Activated CD4-positive, alpha-beta T cell treated with anti-CD3 and anti-CD28 coated beads, Interleukin-2, amount 50 U/mL, for 4 hours (primary cell): ENCODE results near the gene RNF144A.
A peak's percentile ranks its signal among the peaks of the same experiment; 100 is the strongest.

ENCODE experiments used
- DNase-seq, 2 experiments: peaks; one replicate each; pipeline ENCODE4 v3.0.0-alpha.2; 2020

RNF144A gene

GRCh38 chr2:6909431-6910385 lies 7.5 kb upstream of the RNF144A start:
- no peak for DNase-seq

- DNase-seq, result no peak
Observed at GRCh38 chr2:6911721-6912120, 5.5 kb upstream of the RNF144A start.

GRCh38 chr2:6913415-6914157 lies 3.6 kb upstream of the RNF144A start:
- peak; percentile 57 to 63 for DNase-seq

DNA sequence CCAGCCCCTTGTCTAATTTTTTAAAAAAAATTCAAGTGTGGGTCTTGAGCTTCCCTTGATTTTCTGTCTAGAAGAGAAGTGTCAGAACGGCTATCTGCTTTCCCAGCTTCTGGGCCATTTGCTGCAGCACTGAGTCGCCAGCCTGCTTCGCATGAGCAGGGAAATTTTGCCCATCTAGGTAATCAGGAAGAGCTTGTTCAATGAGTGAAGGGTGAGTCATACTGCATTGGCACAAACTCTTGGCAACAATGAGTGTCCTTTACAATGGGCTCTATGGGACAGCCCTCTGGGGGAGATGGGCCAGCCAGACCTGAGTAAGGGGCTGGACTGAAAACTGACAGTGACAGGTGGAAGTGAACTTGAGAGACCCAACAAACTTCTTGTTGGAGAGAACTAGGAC lies 2.4 kb upstream of the RNF144A start:
- peak in 1 of 2 experiments; percentile 28 for DNase-seq

GRCh38 chr2:6915399-6915798 lies 1.8 kb upstream of the RNF144A start:
- no peak for DNase-seq

DNA sequence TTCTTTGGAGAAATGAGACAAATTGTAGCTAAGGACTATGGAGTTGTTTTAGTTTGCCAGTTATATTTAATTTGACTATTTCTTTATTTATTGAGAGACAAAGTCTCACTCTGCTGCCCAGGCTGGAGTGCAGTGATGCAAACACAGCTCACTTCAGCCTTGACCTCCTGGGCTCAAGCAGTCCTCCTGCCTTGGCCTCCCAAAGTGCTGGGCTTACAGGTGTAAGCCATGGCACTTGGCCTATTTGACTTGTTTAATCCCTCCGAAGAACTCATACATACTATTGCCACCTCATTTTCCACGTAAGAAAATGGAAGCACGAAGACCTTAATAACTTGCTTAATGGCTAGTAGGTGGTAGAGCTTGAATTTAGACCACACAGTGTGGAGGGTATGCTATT lies 988 bp upstream of the RNF144A start:
- DNase-seq, result no peak

DNA sequence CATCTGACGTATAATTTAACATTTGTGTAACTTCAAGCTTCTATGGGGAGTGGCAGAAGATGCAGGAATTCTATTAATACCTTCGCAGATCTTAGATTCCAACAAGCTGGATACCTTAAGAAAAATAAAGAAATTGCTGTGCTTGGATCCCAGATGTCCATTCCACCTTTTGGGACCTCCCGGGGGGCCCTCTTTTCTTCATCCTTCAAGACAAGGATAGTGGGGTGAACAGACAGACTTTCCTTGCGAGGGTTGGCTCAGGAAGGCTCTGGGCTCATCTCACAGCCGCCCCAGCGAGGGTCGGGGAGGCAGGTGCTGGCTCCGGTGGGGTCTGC lies 509 bp upstream of the RNF144A start:
- DNase-seq, result no peak

DNA sequence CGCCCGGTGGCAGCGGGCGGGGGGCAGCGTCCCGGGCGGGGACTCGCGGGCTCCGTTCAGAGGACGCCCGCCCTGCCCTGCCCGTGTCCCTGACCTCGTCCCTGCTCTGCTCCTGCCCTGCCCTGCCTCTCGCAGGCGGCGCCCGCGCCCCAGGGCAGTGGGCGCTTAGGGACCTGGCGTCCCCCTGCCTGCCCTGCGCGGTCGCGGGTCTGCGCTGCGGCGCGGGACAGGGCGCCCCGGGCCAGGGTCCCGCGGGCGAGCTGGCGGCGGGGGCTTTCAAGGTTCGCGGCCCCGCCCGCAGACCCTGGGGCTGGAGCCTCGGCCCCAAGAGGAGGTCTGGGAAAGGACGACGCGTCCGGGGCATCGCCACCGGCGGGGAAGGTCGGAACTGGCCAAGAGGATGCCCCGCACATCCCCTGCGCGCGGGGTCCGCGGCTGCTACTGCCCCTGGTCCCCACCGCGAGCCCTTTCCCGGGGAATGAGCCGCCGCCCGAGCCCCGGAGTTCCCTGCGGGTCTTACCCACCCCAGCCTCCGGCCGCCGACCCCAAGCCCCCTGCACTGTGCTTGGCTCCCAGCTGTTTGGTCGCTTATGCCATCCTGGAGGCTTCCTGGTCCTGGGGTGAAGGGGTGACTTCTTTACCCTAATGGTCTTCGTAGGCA lies 679 bp downstream of the RNF144A start:
- no peak for DNase-seq

DNA sequence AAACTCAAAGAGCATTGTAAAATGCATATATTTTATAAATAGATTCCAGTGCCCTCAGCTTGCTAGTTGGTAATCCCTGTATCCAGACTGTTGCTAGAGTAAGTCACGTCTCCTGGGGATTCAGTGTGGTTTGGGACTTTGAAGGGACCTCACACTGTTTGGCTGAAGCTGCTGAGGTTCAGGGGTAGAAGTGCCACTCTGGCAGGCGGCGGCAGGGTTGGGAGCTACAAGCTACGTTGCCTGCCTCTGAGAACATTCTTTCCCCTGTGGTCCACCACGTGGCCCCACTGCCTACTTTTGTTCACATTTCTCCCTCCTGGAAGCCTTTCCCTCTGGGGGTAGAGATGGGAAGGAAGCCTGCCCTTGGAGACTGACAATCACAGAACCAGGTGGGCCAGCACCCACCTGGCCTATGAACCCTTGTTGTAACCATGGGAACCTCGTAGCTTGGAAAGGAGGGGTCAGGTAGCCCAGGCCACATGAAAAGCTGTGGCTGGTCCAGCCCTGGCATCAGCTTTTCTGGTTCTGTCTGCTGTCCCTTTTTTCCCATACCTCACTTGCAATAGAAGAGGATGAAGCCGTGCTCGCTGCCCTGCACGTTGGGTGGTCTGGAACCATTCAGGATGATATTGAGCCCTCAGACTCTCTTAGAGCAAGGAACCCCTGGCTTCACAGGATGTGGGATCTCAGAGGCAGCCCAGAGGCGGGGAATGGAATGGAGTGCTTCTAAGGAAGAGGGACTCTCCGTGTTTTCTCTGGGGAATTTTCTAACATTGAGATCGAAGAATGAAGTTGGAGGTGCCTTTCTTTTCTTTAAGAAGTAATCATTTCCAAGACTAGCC lies 2.9 kb downstream of the RNF144A start:
- no peak for DNase-seq

DNA sequence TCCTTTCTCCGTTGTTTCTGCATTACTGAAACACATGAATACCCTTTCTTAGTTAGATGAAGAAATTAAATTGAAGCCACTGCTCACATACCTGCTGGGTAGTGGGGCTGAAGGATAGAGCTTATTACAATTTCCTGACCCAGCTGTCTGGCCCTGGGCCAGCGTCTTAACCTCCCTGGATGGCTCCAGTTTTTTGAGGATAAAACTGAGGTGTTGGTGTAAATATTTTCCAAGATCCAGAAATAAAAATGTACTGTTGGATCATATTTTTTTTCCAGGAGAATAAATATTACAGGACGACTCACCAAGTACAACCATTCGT lies 3.5 kb downstream of the RNF144A start:
- DNase-seq, result no peak

- DNase-seq, result no peak
Observed at GRCh38 chr2:6921321-6921922, 4.2 kb downstream of the RNF144A start.

- DNase-seq, result no peak
Observed at GRCh38 chr2:6922201-6922656, 5.0 kb downstream of the RNF144A start.

DNA sequence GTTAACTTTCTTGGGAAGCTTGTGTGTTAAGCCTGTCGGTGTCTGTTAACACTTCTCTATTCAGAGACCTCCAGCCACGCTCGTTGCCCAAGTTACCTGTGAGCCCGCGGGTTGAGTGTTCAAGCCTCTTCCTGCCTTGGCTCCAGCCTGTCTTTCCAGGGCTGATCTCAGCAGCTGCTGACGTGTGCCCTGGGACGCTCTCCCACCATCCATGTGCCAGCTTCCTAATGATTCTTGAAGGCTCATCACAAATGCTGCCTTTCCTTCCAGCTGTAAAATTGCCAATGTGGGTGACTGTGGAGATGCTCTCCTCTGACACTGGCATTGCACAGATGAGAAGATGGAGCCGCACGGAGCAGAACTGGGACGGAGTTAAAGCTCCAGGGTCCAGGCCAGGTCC lies 6.1 kb downstream of the RNF144A start:
- DNase-seq, result no peak

DNA sequence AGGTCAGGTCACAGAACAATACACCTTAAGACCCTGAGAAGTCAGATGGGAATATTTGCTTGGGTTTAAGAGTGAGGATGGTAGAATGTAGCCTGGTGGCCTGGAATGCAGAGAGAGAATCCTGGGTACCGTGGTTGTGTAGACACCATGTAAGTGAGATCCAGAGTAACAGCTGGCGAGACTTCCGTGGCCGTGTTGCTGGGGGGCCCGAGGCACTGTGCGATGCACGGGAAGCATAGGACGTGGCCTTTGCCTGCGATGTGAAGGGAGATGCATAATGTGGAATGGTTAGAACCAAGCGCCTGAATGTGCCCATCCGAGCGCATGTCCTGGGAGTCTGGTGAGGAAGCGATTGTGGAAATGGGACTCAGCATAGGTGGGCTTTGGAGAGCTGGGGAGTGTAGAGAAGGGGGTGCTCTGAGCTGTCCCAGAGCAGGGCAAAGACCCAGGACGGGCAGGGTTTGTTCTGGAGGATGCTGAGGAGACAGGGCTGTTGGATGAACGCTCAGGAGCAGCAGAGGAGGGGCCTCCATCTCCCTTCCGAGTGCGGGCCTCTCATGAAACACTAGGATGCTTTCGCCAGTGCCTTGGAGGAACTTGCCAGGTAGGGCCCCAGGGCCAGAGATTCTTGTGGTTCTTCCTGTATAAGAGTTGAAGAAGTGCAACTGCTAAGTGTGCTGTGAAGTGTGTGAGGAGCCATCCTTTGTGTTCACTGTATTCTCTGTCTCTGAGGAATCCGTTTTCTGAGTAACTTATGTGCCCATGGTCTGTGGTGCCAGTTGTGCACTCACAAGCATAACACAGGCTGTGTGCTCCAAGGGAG lies 7.1 kb downstream of the RNF144A start:
- no peak for DNase-seq

- DNase-seq, result no peak
Observed at GRCh38 chr2:6924924-6925409, 7.8 kb downstream of the RNF144A start.

GRCh38 chr2:6926071-6926732 lies 9.0 kb downstream of the RNF144A start:
- no peak for DNase-seq

DNA sequence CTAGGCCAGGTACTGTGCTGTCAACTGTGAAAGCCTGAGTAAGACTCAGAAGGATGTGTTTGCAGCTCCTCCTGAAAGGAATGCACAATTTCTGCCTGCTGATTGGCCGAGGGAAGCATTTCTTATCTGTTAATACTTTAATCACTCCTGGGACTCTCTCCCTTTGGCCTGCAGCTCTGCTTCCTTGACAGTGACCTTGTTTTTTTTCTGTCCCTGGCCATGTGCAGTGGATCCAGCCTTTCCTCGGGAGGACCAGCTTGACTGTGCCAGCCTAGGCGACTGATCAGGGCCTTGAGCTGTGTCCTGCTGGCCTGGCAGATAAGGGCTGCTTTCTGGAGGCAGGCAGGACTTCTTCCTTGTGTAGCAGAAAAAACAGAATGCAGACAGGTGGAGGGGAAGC lies 10.0 kb downstream of the RNF144A start:
- no peak for DNase-seq

DNA sequence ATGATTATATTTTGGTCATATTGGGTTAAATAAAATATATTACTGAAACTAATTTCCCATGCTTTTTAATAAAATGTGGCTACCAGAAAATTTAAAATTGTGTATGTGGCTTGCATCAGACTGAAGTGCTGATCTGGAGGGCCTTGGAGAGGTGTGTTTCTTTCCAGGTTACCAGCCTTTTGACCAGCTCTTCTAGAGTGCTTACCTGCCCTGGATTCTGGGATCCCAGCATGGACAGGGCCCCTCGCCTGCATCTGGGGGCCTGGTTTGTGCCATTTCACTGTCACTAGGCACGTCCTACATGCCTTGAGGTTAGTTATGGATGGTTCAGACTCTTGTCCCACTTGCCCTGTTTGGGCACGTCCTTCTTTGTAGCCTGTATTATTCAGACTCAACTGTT lies 10.5 kb downstream of the RNF144A start:
- no peak for DNase-seq

DNA sequence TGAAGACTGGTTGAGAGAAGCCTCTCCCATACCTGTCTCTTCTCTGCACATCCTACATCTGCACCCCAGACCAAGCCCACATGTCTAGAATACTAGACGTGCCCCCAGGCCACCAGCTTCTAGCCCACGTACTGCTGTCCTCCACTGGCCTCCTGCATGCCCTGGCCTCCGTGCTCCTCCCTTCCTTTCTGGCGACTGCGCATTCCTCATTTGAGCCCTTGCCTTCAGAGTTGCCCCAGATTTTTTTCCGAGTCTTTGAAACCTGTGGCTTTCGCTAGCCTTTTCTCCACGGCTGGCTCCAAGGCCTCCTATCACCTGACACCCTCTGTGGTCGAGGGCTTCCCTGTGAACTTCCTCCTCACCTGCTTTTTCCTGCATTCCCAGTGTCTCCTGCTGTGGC lies 11.2 kb downstream of the RNF144A start:
- no peak for DNase-seq

GRCh38 chr2:6929196-6929819 lies 12.1 kb downstream of the RNF144A start:
- no peak for DNase-seq
